H9 (cell line): ENCODE measurements around the gene SRGAP3. TPM values are rescaled to one million over a fixed set of nuclear protein-coding genes. Genes with fewer than 3 reads are reported as not detected.

Experiments used
- DNase-seq: peaks from one replicate; pipeline ENCODE4 v3.0.0-alpha.2; 2017
- H2AFZ ChIP-seq: one replicate; pipeline ENCODE4 v1.6.1; 2013; ENCODE audit warnings: mild to moderate bottlenecking, low read length, control low read depth, moderate library complexity
- H2AK5ac ChIP-seq: 2 replicates; pipeline ENCODE4 v1.6.1; 2013; ENCODE audit warnings: low read length, control low read depth, mixed read lengths; ENCODE audit not compliant: insufficient read length
- H2BK120ac ChIP-seq: one replicate; pipeline ENCODE4 v1.6.1; 2013; ENCODE audit warnings: low read depth, mild to moderate bottlenecking, low read length, control low read depth, inconsistent platforms; ENCODE audit not compliant: poor library complexity, severe bottlenecking
- H2BK12ac ChIP-seq: 2 replicates; pipeline ENCODE4 v1.6.1; 2013; ENCODE audit warnings: low read length, control low read depth, mixed read lengths, low read depth; ENCODE audit not compliant: insufficient read length
- H2BK15ac ChIP-seq: 2 replicates; pipeline ENCODE4 v1.6.1; 2013; ENCODE audit warnings: low read depth, low read length, control low read depth
- H2BK20ac ChIP-seq: one replicate; pipeline ENCODE4 v1.6.1; 2013; ENCODE audit warnings: low read depth, mild to moderate bottlenecking, low read length, control low read depth, inconsistent platforms; ENCODE audit not compliant: poor library complexity, severe bottlenecking
- H2BK5ac ChIP-seq: 2 replicates; pipeline ENCODE4 v1.6.1; 2013; ENCODE audit warnings: low read length, control low read depth, mixed read lengths; ENCODE audit not compliant: insufficient read length
- H3K14ac ChIP-seq: 2 replicates; pipeline ENCODE4 v1.6.1; 2013; ENCODE audit warnings: low read length, control low read depth; ENCODE audit not compliant: insufficient read depth
- H3K18ac ChIP-seq: 2 replicates; pipeline ENCODE4 v1.6.1; 2013; ENCODE audit warnings: low read depth, mild to moderate bottlenecking, mixed read lengths, low read length, control low read depth; ENCODE audit not compliant: insufficient read length
- H3K23ac ChIP-seq: 2 replicates; pipeline ENCODE4 v1.6.1; 2013; ENCODE audit warnings: low read length, control low read depth, mixed read lengths, low read depth; ENCODE audit not compliant: insufficient read length
- H3K23me2 ChIP-seq: 2 replicates; pipeline ENCODE4 v1.6.1; 2013; ENCODE audit warnings: low read depth, mild to moderate bottlenecking, mixed read lengths, low read length, control low read depth; ENCODE audit not compliant: insufficient read length, poor library complexity, severe bottlenecking
- H3K27ac ChIP-seq: 2 replicates; pipeline ENCODE4 v1.5.1; 2013; ENCODE audit warnings: low read length, control low read depth, mixed read lengths, low read depth; ENCODE audit not compliant: insufficient read length
- H3K27me3 ChIP-seq: 2 replicates; pipeline ENCODE4 v1.6.1; 2013; ENCODE audit warnings: low read length, control low read depth, inconsistent platforms; ENCODE audit not compliant: insufficient read depth
- H3K4ac ChIP-seq: 2 replicates; pipeline ENCODE4 v1.6.1; 2013; ENCODE audit warnings: low read depth, mild to moderate bottlenecking, control low read depth, inconsistent platforms, low read length, moderate library complexity
- H3K4me1 ChIP-seq: 2 replicates; pipeline ENCODE4 v1.6.1; 2013; ENCODE audit warnings: low read length, control low read depth, inconsistent platforms; ENCODE audit not compliant: insufficient read depth
- H3K4me2 ChIP-seq: 2 replicates; pipeline ENCODE4 v1.6.1; 2013; ENCODE audit warnings: low read length, control low read depth, mixed read lengths; ENCODE audit not compliant: insufficient read length, insufficient read depth
- H3K56ac ChIP-seq: 2 replicates; pipeline ENCODE4 v1.6.1; 2013; ENCODE audit warnings: low read depth, mild to moderate bottlenecking, mixed read lengths, low read length, control low read depth; ENCODE audit not compliant: insufficient read length
- H3K79me1 ChIP-seq: 2 replicates; pipeline ENCODE4 v1.6.1; 2013; ENCODE audit warnings: low read depth, mild to moderate bottlenecking, moderate library complexity, low read length, control low read depth, inconsistent platforms; ENCODE audit not compliant: insufficient read depth, poor library complexity, severe bottlenecking
- H3K79me2 ChIP-seq: 2 replicates; pipeline ENCODE4 v1.6.1; 2013; ENCODE audit warnings: low read length, control low read depth, inconsistent platforms; ENCODE audit not compliant: insufficient read depth
- H3K9ac ChIP-seq: 2 replicates; pipeline ENCODE4 v1.6.1; 2013; ENCODE audit warnings: low read length, control low read depth, mixed read lengths; ENCODE audit not compliant: insufficient read length; ENCODE audit errors: extremely low read depth
- H3K9me3 ChIP-seq: one replicate; pipeline ENCODE4 v1.6.1; 2013; ENCODE audit warnings: low read depth, low read length, inconsistent platforms; ENCODE audit not compliant: control insufficient read depth
- H3T11ph ChIP-seq: one replicate; pipeline ENCODE4 v1.6.1; 2013; ENCODE audit warnings: mild to moderate bottlenecking, low read length, control low read depth, inconsistent platforms
- H4K20me1 ChIP-seq: one replicate; pipeline ENCODE4 v1.6.1; 2013; ENCODE audit not compliant: control insufficient read depth, insufficient read length, insufficient read depth
- H4K5ac ChIP-seq: 2 replicates; pipeline ENCODE4 v1.6.1; 2013; ENCODE audit warnings: low read depth, mild to moderate bottlenecking, mixed read lengths, low read length, control low read depth; ENCODE audit not compliant: insufficient read length
- H4K8ac ChIP-seq: replicated peaks from 2 replicates; pipeline ENCODE4 v1.6.1; 2013; ENCODE audit warnings: low read length, control low read depth, mixed read lengths, low read depth; ENCODE audit not compliant: insufficient read length
- H4K91ac ChIP-seq: 2 replicates; pipeline ENCODE4 v1.6.1; 2013; ENCODE audit warnings: low read depth, mild to moderate bottlenecking, moderate library complexity, mixed read lengths, low read length, control low read depth; ENCODE audit not compliant: insufficient read length
- H3K27ac Mint-ChIP-seq, 3 experiments: 2 replicates in 2 of 3; 3 replicates in 1 of 3; pipeline ENCODE4 v1.8.0; 2020 to 2021; ENCODE audit warnings: mixed read lengths in 3 of 3, mild to moderate bottlenecking in 1 of 3, moderate library complexity in 1 of 3
- H3K27me3 Mint-ChIP-seq: 2 replicates; pipeline ENCODE4 v1.8.0; 2021; ENCODE audit warnings: low read depth, mild to moderate bottlenecking, moderate library complexity, mixed read lengths
- H3K36me3 Mint-ChIP-seq, 3 experiments: 2 replicates in 2 of 3; 3 replicates in 1 of 3; pipeline ENCODE4 v1.8.0; 2020 to 2021; ENCODE audit warnings: low read depth in 3 of 3, mixed read lengths in 3 of 3; ENCODE audit not compliant: insufficient read depth in 1 of 3
- H3K4me1 Mint-ChIP-seq, 2 experiments: 2 replicates each; pipeline ENCODE4 v1.8.0; 2020; ENCODE audit warnings: mixed read lengths in 2 of 2
- H3K4me3 Mint-ChIP-seq, 2 experiments: 2 replicates in 1 of 2; 3 replicates in 1 of 2; pipeline ENCODE4 v1.8.0; 2020 to 2021; ENCODE audit warnings: mild to moderate bottlenecking in 2 of 2, mixed read lengths in 2 of 2, moderate library complexity in 1 of 2
- H3K9me3 Mint-ChIP-seq, 2 experiments: 2 replicates in 1 of 2; 3 replicates in 1 of 2; pipeline ENCODE4 v1.8.0; 2020; ENCODE audit warnings: mild to moderate bottlenecking in 2 of 2, mixed read lengths in 2 of 2, moderate library complexity in 1 of 2
- WGBS: extraction: QIAGEN DNeasy Blood & Tissue Kit; methylation state at CpG from one replicate; pipeline ENCODE4 v1.1.7; 2013; ENCODE audit warnings: missing lambda C conversion rate, low lambda C conversion rate, mixed read lengths; ENCODE audit not compliant: insufficient read length; ENCODE audit errors: extremely low coverage; 5-methylcytosine and 5-hydroxymethylcytosine counted together
- total RNA-seq: library from RNA; stranded (reverse); gene quantifications from 2 replicates; pipeline ENCODE4 v1.2.1, GENCODE V29; 2021
- TF ChIP-seq, protein P1 (sequence below): fragments of 200-600 bp; sonication (generic); conservative IDR thresholded peaks from 3 replicates; pipeline ENCODE4 v1.8.0; 2021; ENCODE audit warnings: antibody characterized with exemption, mild to moderate bottlenecking

The SRGAP3 gene
- total RNA-seq, 1 experiment from 2014 or later = 3.4 TPM

GRCh38 chr3:9231937-9232336 is 17.5 kb downstream of the SRGAP3 start:
- Histone ChIP-seq H3K79me1 (no peaks in the 10 kb centered on the region), H4K5ac (no peak overlapping the region), H3K23ac (no peak overlapping the region), H3K4me1 (peaks cover 4% of the 10 kb centered on the region; the same call in 1 of the 2 replicates), H2BK12ac (no peak overlapping the region), H3K56ac (no peak overlapping the region), H2AFZ (no peak overlapping the region), H3T11ph (no peak overlapping the region), H4K91ac (no peak overlapping the region), H2BK20ac (no peak overlapping the region), H2BK5ac (no peak overlapping the region), H4K8ac (no peak overlapping the region), H2BK15ac (no peak overlapping the region), H2AK5ac (no peak overlapping the region), H2BK120ac (no peak overlapping the region), H3K27ac (no peak overlapping the region), H3K79me2 (no peaks in the 10 kb centered on the region), H3K4ac (no peak overlapping the region), H3K4me2 (no peak overlapping the region), H3K27me3 (no peaks in the 10 kb centered on the region), H3K9me3 (no peaks in the 10 kb centered on the region), H4K20me1 (no peaks in the 10 kb centered on the region), H3K23me2 (no peaks in the 10 kb centered on the region), H3K18ac (no peak overlapping the region), H3K9ac (no peak overlapping the region), H3K14ac (no peak overlapping the region)
- H3K4me1 Mint-ChIP-seq = peaks cover 27 to 50% of the 10 kb centered on the region in 2 experiments
- no peaks in the 10 kb centered on the region for H3K27me3 Mint-ChIP-seq
- no peak overlapping the region for H3K27ac Mint-ChIP-seq
- TF ChIP-seq, protein P1, sequence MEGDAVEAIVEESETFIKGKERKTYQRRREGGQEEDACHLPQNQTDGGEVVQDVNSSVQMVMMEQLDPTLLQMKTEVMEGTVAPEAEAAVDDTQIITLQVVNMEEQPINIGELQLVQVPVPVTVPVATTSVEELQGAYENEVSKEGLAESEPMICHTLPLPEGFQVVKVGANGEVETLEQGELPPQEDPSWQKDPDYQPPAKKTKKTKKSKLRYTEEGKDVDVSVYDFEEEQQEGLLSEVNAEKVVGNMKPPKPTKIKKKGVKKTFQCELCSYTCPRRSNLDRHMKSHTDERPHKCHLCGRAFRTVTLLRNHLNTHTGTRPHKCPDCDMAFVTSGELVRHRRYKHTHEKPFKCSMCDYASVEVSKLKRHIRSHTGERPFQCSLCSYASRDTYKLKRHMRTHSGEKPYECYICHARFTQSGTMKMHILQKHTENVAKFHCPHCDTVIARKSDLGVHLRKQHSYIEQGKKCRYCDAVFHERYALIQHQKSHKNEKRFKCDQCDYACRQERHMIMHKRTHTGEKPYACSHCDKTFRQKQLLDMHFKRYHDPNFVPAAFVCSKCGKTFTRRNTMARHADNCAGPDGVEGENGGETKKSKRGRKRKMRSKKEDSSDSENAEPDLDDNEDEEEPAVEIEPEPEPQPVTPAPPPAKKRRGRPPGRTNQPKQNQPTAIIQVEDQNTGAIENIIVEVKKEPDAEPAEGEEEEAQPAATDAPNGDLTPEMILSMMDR = no peak
- H3K4me3 Mint-ChIP-seq = no peak overlapping the region
- DNase-seq = no peak
- no CpG with 5 or more reads among the region's 7 CpGs for WGBS
- H3K9me3 Mint-ChIP-seq = no peaks in the 10 kb centered on the region
- peaks cover 0 to 6% (median 5%) of the 10 kb centered on the region in 3 experiments; a peak in 5 of 7 replicates for H3K36me3 Mint-ChIP-seq
